HG03457 (cell line): ENCODE measurements around the gene CYP2A13.
"Not testable (repeated sequence)": the region's sequence is repeated elsewhere in the genome, so short reads cannot be mapped to it uniquely, and the experiment has no call there.

Experiments used
- ATAC-seq: cut with Tn5 transposase; IDR thresholded peaks from one replicate; pipeline ENCODE4 v1.9.1; 2021; ENCODE audit warnings: moderate number of reproducible peaks; ENCODE audit not compliant: unreplicated experiment

The CYP2A13 gene, protein sequence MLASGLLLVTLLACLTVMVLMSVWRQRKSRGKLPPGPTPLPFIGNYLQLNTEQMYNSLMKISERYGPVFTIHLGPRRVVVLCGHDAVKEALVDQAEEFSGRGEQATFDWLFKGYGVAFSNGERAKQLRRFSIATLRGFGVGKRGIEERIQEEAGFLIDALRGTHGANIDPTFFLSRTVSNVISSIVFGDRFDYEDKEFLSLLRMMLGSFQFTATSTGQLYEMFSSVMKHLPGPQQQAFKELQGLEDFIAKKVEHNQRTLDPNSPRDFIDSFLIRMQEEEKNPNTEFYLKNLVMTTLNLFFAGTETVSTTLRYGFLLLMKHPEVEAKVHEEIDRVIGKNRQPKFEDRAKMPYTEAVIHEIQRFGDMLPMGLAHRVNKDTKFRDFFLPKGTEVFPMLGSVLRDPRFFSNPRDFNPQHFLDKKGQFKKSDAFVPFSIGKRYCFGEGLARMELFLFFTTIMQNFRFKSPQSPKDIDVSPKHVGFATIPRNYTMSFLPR

GRCh38 chr19:41088151-41088550, at the start of gene CYP2A13:
TSS of gene CYP2A13 (plus strand) at chr19:41088451. CDS start at chr19:41088472, 21 bp downstream.
- no peak for ATAC-seq

- ATAC-seq = no peak
Observed at GRCh38 chr19:41039806-41040205, 48.4 kb upstream of the CYP2A13 start.

DNA sequence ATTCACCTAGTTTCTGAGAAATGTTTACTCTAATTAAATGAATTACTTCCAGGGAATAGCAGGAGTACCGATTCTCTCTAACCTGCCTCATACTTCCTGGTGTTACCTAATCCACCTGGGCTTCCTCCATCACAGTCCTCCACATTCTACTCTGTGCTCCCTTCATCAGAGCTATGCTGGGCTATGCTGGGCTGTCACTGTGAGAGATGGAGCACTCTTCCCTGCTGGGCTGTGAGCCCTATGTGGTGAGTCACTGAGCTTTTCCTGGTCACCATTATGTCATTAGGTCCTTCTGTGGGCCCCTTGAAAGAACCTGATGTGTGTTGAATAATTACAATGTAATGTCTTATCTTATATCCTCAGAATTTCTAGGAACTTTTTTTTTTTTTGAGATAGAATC, 43.2 kb upstream of the CYP2A13 start:
- ATAC-seq = not testable (repeated sequence)

GRCh38 chr19:41050426-41050825, 37.8 kb upstream of the CYP2A13 start:
- ATAC-seq = no peak

DNA sequence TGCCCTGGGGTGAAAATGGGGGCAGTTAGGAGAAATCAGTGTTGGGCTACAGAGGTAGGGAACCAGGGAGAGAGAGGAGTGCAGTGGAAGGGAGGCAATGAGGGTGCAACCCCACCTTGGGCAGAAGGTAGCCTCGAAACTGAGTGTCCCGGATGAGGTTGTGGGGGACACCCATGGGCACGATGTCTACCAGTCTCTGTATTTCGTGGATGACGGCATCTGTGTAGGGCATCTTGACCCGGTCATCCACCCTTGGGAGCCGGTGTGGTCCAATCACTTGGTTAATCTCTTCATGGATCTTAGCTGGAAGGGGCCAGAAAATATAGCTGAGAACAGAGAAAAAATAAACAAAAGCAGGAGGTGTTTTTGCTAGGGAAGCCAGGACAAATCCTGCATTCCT, 36.1 kb upstream of the CYP2A13 start:
- ATAC-seq = not testable (repeated sequence)

GRCh38 chr19:41053331-41053730, 34.9 kb upstream of the CYP2A13 start:
- ATAC-seq = not testable (repeated sequence)

DNA sequence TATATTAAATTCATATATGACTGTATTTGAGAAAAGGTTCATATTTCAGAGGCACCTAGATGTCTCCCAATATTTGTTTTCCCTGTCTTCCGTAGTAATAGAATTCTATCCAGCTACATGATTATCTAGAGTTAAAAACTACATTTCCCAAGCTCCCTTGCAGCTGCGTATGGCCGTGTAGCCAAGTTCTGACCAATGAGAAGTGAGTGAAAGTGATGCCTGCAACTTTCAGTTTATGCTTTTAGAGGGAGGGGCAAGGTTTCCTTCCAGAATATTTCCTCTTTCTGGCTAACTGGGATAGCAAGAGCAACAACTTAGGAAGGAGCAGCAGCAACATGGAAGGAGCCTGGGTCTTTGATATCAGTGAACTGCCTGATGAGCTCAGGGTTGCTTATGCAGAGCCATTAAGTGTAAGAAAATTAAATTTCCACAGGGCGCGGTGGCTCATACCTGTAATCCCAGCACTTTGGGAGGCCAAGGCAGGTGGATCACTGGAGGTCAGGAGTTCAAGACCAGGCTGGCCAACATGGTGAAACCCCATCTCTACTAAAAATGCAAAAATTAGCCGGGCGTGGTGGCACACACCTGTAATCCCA, 23.2 kb upstream of the CYP2A13 start:
- no peak for ATAC-seq

DNA sequence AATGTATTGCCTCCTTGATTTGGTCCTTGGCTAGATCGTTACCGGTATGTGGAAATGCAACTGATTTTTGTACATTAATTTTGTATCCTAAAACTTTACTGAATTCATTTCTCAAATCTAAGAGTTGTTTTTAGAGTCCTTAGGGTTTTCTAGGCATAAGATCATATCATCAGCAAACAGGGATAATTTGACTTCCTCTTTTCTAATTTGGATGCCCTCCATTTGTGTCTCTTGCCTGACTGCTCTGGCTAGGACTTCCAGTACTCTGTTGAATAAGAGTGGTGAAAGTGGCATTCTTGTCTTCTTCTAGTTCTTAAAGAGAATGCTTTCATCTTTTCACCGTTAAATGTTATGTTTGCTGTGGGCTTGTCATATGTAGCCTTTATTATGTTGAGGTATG, 12.0 kb upstream of the CYP2A13 start:
- ATAC-seq = no peak

DNA sequence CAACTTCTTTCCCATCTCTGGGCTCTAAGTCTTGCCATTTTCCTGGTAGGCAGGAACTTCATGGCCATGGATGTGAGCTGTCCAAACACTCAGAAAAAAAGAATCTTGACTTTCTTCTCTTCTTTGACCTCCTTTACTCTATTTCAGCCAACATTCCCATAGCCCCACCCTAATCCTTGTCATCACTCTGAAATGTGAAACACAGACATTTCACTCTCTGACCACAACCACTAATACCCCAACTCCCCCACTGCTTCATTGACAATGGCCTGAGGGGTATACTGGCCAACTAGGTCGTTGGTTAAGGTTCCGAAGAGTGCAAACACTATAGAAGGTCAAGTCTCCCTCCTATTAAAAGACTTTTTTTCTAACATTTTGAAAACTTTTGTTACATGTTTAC, 4.7 kb upstream of the CYP2A13 start:
- no peak for ATAC-seq

GRCh38 chr19:41085748-41086415, 2.4 kb upstream of the CYP2A13 start:
- ATAC-seq = no peak

DNA sequence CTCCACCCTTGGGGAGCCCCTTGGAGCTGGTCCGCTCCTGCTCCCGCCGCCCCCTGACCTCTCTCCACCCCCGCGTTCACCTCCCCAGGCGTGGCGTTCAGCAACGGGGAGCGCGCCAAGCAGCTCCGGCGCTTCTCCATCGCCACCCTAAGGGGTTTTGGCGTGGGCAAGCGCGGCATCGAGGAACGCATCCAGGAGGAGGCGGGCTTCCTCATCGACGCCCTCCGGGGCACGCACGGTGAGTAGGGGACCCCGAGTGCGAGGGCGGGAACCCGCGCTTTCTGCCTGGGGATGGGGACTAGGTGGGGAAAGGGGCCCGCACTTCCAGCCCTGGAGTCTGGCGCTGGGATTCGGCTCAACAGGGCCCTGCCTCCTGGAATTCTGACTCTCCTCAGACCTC, 1.7 kb downstream of the CYP2A13 start:
- ATAC-seq = no peak

- ATAC-seq = no peak
Observed at GRCh38 chr19:41095703-41096102, 7.5 kb downstream of the CYP2A13 start.

DNA sequence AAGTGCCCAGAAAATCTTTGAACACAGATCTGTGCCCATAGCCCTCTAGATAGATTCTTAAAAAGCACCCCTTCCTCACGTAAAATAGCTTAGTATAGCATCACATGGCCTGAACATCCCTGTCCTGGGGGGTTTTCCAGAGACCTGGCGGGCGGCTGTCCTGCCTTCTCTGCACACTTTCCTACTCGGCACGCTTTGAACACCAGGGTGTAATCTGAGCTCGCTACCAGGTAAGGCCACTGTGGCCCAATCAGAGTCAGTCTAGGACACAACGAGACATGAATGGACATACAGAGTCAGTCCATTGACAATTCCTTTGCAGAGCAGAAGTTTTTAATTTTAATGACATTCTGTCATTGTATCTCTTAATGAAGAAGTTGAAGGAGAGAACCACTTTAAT, 8.1 kb downstream of the CYP2A13 start:
- no peak for ATAC-seq

DNA sequence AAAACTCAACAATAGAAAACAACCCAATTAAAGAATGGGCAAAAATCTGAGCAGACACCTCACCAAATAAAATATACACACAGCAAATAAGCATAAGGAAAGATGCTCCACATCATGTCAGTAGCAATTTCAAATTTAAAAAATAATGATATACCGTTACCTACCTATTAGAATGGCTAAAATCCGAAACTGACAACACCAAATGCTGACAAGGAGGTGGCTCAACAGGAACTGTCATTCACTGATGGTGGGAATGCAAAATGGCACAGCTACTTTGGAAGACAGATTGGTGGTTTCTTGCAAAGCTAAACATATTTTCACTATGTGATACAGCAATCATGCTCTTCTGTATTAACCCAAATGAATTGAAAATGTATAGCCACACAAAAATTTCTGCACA, 9.1 kb downstream of the CYP2A13 start:
- no peak for ATAC-seq

DNA sequence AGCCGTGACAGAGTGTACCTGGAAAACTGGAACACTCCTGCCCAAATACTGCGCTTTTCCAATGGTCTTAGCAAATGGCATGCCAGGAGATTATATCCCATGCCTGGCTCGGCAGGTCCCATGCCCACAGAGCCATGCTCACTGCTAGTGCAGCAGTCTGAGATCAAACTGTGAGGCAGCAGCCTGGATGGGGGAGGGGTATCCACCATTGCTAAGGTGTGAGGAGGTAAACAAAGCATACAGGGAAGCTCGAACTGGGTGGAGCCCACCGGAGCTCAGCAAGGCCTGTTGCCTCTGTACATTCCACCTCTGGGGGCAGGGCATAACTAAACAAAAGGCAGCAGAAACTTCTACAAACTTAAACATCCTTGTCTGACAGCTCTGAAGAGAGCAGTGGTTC, 10.5 kb downstream of the CYP2A13 start:
- no peak for ATAC-seq

GRCh38 chr19:41102210-41102609, 14.0 kb downstream of the CYP2A13 start:
- ATAC-seq = not testable (repeated sequence)

DNA sequence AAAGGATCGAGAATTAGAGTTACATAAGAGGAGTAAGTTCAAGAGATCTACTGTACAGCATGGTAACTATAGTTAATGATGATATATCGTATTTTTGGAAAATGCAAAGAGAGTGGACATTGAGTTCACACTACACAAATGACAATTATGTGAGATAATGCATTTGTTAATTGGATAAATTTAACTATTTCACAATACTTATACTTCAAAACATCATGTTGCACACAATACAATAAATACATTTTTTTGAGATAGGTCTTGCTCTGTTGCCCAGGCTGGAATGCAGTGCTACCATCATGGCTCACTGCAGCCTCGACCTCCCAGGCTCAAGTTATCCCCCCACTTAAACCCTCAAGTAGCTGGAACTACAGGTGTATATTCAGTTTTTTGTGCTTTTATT, 17.9 kb downstream of the CYP2A13 start:
- ATAC-seq = no peak

DNA sequence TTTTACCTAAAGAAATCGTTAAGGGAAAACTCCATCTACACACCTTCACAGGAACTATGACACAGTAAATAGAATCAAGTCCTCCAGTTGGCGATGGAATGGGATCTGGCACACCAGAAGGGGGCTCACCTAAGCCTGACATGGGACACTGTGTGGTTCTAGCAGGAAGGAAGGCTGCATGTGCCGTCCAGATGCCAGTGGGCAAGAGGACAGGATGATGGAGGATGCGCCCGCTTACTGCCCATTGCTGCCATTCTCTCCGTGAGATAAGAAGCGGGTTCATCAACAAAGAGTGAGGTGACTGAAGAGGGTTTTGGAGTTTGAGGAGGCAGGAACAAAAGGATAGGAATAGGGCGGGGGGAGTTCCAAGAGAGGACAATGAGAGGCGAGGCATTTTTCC, 23.0 kb downstream of the CYP2A13 start:
- ATAC-seq = no peak

GRCh38 chr19:41111750-41112295, 23.6 kb downstream of the CYP2A13 start:
- ATAC-seq = no peak

DNA sequence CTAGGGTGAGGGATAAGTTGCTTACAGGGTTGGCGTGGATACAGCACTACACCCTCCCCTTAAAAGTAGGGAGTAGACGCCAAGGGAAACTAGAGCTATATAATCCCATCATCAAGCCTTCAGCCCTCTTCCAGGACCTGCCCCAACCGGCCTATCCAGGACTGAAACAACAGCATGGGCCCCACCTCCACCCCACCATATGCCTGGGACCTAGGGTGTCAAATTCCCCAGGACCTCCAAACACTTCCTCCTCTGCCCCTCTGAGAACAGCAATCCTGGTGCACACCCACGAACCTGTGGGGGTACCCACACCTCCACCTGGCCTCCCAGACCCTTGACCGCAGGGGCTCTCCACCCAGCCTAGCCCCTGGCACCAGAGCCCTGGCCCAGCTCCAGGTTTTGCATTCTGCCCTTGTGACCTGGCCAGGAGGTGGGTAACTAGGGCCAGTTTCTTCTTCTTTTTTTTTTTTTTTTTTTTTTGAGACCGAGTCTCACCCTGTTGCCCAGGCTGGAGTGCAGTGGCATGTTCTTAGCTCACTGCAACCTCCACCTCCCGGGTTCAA, 24.6 kb downstream of the CYP2A13 start:
- ATAC-seq = no peak

DNA sequence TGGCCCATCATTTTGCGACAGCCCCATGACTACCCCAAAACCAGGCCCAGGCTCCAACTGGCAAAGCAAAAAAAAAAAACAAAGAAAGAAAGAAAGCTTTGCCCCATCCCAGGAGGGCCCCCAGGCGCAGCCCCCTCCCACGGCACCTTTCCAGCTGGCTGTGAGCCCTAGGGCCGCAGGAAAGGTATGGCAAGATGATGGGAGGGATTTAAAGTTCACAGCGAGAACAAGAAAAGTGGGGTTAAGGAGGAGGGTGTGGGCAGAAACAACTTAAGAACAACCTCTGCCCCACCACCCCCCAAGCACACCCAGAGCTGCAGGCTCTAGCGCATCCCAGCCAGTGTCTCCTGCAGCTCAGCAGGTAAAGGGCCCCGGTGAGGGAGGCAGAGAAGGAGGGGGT, 25.9 kb downstream of the CYP2A13 start, which contains the start of gene CYP2F1:
Gene CYP2F1, plus strand, starts transcription at position 301 of the 400 bp plus-strand sequence. CDS start 1,757 bp downstream, outside the sequence.
- no peak for ATAC-seq
